Endothelial cell of umbilical vein (primary cell): ENCODE measurements around the gene CCDC138. TPM values are rescaled to one million over a fixed set of nuclear protein-coding genes. Genes with fewer than 3 reads are reported as not detected.

Source experiments
- BruUV-seq: library from RNA; stranded (reverse); fragments of 400-500 nt; replicated peaks from 2 replicates; lab custom pipeline; 2021; lab: Mats Ljungman, UMichigan
- CTCF ChIA-PET: fragments of 300-600, 350-600 bp; sonication (Branson Sonifier 250); formaldehyde crosslinking; loops from one replicate; lab custom pipeline; 2021; ENCODE audit warnings: antibody characterized with exemption, inconsistent platforms; lab: Charles Lee
- POLR2A ChIA-PET: fragments of 300-600, 350-600 bp; sonication (Branson Sonifier 250); formaldehyde crosslinking; loops from one replicate; lab custom pipeline; 2021; ENCODE audit warnings: antibody characterized with exemption, inconsistent platforms; lab: Charles Lee
- DNase-seq: peaks from one replicate; pipeline ENCODE4 v3.0.0-alpha.2; 2011; ENCODE audit warnings: low read depth, low spot score
- FAIRE-seq: peaks from 2 replicates; lab custom pipeline; 2011; peaks lifted over from hg19 to GRCh38; lab: Jason Lieb, UNC
- H2AFZ ChIP-seq: 2 replicates; pipeline ENCODE4 v1.6.0; 2012; ENCODE audit warnings: low read depth, low read length, control low read depth, inconsistent platforms
- H3K27ac ChIP-seq: 2 replicates; pipeline ENCODE4 v1.5.1; 2011; ENCODE audit warnings: low read depth, mild to moderate bottlenecking, control low read depth, low read length, moderate library complexity; ENCODE audit not compliant: insufficient read depth
- H3K27me3 ChIP-seq, 2 experiments: 2 replicates each; pipeline versions ENCODE4 v1.6.0 to v1.6.1; 2011; ENCODE audit warnings: low read length in 2 of 2, mixed read lengths in 1 of 2; ENCODE audit not compliant: control insufficient read depth in 2 of 2, insufficient read depth in 2 of 2
- H3K36me3 ChIP-seq, 2 experiments: 2 replicates in 1 of 2; 3 replicates in 1 of 2; pipeline ENCODE4 v1.5.1; 2011; ENCODE audit warnings: low read length in 2 of 2, mild to moderate bottlenecking in 1 of 2, moderate library complexity in 1 of 2; ENCODE audit not compliant: control insufficient read depth in 2 of 2, insufficient read depth in 2 of 2; ENCODE audit errors: extremely low read depth in 1 of 2
- H3K4me1 ChIP-seq: 3 replicates; pipeline ENCODE4 v1.5.1; 2011; ENCODE audit warnings: mild to moderate bottlenecking, low read length; ENCODE audit not compliant: control insufficient read depth, insufficient read depth; ENCODE audit errors: extremely low read depth
- H3K4me2 ChIP-seq: 2 replicates; pipeline ENCODE4 v1.6.1; 2011; ENCODE audit warnings: low read length, control low read depth, mixed read lengths; ENCODE audit not compliant: insufficient read depth
- H3K4me3 ChIP-seq, 3 experiments: fragments of 200-600 bp in 1 of 3; sonication (generic), shearing (Covaris generic) in 1 of 3; replicated peaks in 1 of 3; 2 replicates each; pipeline ENCODE4 v1.5.1; 2011 to 2016; ENCODE audit warnings: control low read depth in 3 of 3, low read length in 3 of 3, mild to moderate bottlenecking in 2 of 3, inconsistent platforms in 1 of 3, low read depth in 1 of 3, moderate library complexity in 1 of 3; ENCODE audit not compliant: insufficient read depth in 1 of 3
- H3K79me2 ChIP-seq: 2 replicates; pipeline ENCODE4 v1.6.0; 2012; ENCODE audit warnings: low read length, inconsistent platforms; ENCODE audit not compliant: control insufficient read depth, insufficient read depth
- H3K9ac ChIP-seq: replicated peaks from 2 replicates; pipeline ENCODE3; 2011; ENCODE audit warnings: low read length, control low read depth; ENCODE audit not compliant: insufficient read depth; ENCODE audit errors: extremely low read depth
- H3K9me1 ChIP-seq: replicated peaks from 3 replicates; pipeline ENCODE4 v1.6.0; 2011; ENCODE audit warnings: mild to moderate bottlenecking, low read length; ENCODE audit not compliant: control insufficient read depth, insufficient read depth; ENCODE audit errors: extremely low read depth
- H3K9me3 ChIP-seq: replicated peaks from 2 replicates; pipeline ENCODE4 v1.5.1; 2012; ENCODE audit warnings: low read length, inconsistent platforms; ENCODE audit not compliant: control insufficient read depth, insufficient read depth
- H4K20me1 ChIP-seq: replicated peaks from 2 replicates; pipeline ENCODE3; 2011; ENCODE audit warnings: mild to moderate bottlenecking, low read length; ENCODE audit not compliant: control insufficient read depth, insufficient read depth; ENCODE audit errors: extremely low read depth
- GATA2 ChIP-seq: IDR thresholded peaks from 2 replicates; pipeline ENCODE4 v1.7.0; 2011; ENCODE audit warnings: low read depth, mild to moderate bottlenecking, moderate library complexity, mixed read lengths, low read length; ENCODE audit not compliant: insufficient read length, insufficient read depth
- POLR2AphosphoS5 ChIP-seq: IDR thresholded peaks from 2 replicates; pipeline ENCODE4 v1.6.1; 2012; ENCODE audit warnings: low read depth, mild to moderate bottlenecking, control low read depth, low read length, moderate library complexity; ENCODE audit not compliant: insufficient read depth
- dilution Hi-C: fragments of 300-500 bp; cut with MboI; formaldehyde crosslinking; loops from one replicate; pipeline ENCODE4 v1.15.0; 2019; ENCODE audit warnings: low sequenced_read_pairs; ENCODE audit not compliant: extremely low pct_ligation_motif_present
- intact Hi-C: fragments of 100-400 bp; cut with micrococcal nuclease; formaldehyde crosslinking; loops from one replicate; pipeline ENCODE4 v1.10.0; 2022
- polyA plus RNA-seq, 4 experiments: library from polyadenylated mRNA; depleted of rRNA in 3 of 4; stranded (reverse) in 3 of 4; unstranded in 1 of 4; fragments of >200 nt; gene quantifications; 2 replicates each; pipeline versions ENCODE4 v1.2.1 to v1.2.3, GENCODE V29; 2011 to 2012; ENCODE audit warnings: missing spikeins in 1 of 4
- small RNA-seq: library from RNA; depleted of rRNA; stranded (forward); fragments of <200 nt; gene quantifications from one replicate; pipeline ENCODE3, GENCODE V24; 2012; ENCODE audit warnings: low replicate concordance, low read depth; ENCODE audit not compliant: insufficient read depth, insufficient read length
- total RNA-seq: library from RNA; stranded (reverse); gene quantifications from 2 replicates; pipeline ENCODE4 v1.2.3, GENCODE V29; 2021

CCDC138 gene
- total and polyA plus RNA-seq, 2 donors (not counting 3 experiments of a cell fraction or from before 2014, with no cell fraction given), result 1.5 to 10.8 TPM

- no peaks in the 10 kb centered on the region for H4K20me1 ChIP-seq
- dilution Hi-C loops (no loop called here), intact Hi-C loops (no loop called here)
- ChIA-PET CTCF (no interaction called here), POLR2A (no interaction called here)
- no TSS peak for BruUV-seq
- H3K27me3 ChIP-seq, result no peaks in the 10 kb centered on the region
- no peaks in the 10 kb centered on the region for H3K9me1 ChIP-seq
- DNase-seq (no peak), FAIRE-seq (no peak)
- no peak overlapping the region for H3K9ac ChIP-seq
- no peaks in the 10 kb centered on the region for H3K9me3 ChIP-seq
- no peaks in the 10 kb centered on the region for H3K79me2 ChIP-seq
- no peak overlapping the region for H2AFZ ChIP-seq
- H3K4me1 ChIP-seq, result no peaks in the 10 kb centered on the region
- no peaks in the 10 kb centered on the region for H3K36me3 ChIP-seq
- H3K4me2 ChIP-seq, result no peak overlapping the region
- no peak overlapping the region for H3K27ac ChIP-seq
- TF ChIP-seq POLR2AphosphoS5, result no peak
- no peak for TF ChIP-seq GATA2
- no peak overlapping the region for H3K4me3 ChIP-seq
These were observed 139.2 kb downstream of the CCDC138 start for GRCh38 chr2:108925735-108926134.

Small RNA genes within 50 kb of the gene (small RNA-seq; reads per million reads assigned to genes)
- gene AC073415.1, result not detected

Other genes with a start within 250 kb of the CCDC138 start
- 75.6 and 79.4 TPM in 2 replicates for gene RANBP2, start 67.3 kb upstream of the CCDC138 start, total RNA-seq
- gene RANBP2, start 67.3 kb upstream of the CCDC138 start, polyA plus RNA-seq, result 4.9 and 7.2 TPM in 2 replicates
- gene EDAR, start 202.4 kb downstream of the CCDC138 start, total RNA-seq, result not detected in 2 replicates
- gene EDAR, start 202.4 kb downstream of the CCDC138 start, polyA plus RNA-seq, result not detected in 2 replicates